ENCODE results near the gene RTTN.

The RTTN gene

GRCh38 chr18:70082430-70082829 lies 123.1 kb downstream of the RTTN start:
- no peak for DNase-seq (ENCODE audit: low spot score)

DNA sequence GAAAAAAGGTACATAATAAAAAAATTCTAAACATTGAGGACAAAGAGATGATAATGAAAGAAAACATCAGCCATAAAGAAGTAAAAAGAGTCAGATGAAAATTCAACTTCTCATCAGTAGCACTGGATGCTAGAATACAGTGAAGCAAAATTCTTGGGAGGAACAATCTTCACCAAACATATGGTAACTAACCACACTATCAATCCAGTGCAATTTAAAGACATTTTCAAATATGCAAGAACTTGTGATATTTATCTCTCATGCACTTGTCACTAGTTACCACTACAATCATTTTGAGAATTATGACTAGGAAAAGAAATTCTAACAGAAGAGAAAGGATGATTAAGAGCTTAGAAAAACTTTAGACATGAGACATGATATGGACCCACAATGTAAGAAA lies 127.4 kb downstream of the RTTN start:
- DNase-seq (ENCODE audit: low spot score): no peak

DNA sequence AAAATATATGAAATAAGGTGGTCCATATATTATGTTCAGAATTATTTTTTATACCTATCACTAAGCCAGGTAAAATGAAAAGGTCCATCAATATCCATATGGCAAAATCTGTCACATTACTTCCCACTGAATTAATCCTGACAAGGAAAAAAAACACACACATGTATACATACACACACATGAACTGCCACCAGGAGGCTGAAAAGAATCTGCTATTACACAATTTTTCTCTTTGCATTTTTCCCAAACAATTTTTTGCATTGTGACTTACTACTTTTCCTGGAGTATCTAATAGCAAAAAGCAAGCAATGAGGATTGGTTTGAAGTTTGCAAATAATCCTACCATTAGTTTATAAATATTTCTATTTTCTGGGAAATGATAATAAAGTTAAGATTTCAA lies 129.6 kb downstream of the RTTN start:
- DNase-seq (ENCODE audit: low spot score): no peak

GRCh38 chr18:70074116-70074515 lies 131.4 kb downstream of the RTTN start:
- DNase-seq (ENCODE audit: low spot score): no peak

GRCh38 chr18:70073432-70073831 lies 132.1 kb downstream of the RTTN start:
- no peak for DNase-seq (ENCODE audit: low spot score)

DNA sequence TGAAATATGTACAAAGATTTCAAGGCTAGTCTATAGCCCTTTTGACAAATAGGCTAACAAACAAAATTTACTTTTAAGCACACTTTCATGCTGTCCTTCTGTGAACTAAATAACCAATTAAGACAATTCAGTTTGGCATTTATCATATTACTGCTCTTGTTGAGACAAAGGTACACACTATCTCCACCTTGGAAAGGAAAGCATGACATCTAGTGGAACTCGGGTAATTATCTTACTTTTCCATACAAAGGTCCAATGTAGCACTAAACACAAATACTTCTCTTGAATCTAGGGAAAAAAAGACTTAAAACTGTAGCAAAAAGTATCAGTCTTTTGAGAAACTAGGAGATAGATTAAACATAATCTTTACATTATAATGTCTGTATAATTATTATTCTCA lies 132.8 kb downstream of the RTTN start:
- DNase-seq (ENCODE audit: low spot score): no peak

- DNase-seq (ENCODE audit: low spot score): no peak
Observed at GRCh38 chr18:70069965-70070364, 135.5 kb downstream of the RTTN start.

DNA sequence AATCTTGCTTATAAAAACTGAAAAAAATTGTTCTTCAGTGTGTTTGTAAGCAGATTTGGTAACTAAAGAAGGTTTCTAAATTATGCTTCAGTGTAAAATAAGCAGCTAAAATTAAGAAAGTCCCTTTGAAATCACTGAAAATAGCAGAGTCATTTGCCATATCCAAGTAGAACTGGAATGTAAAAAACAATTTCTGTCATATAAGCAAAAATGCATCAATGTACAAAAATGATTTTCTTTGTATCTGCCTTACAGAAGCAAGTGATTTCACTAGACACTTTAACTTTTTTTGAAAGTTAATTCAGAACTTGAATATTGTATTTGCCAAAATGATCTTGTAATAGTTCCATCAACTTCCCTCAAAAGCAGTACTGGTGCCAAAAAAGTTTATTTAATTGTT lies 136.1 kb downstream of the RTTN start:
- DNase-seq (ENCODE audit: low spot score): no peak

GRCh38 chr18:70068981-70069380 lies 136.5 kb downstream of the RTTN start:
- DNase-seq (ENCODE audit: low spot score): no peak

- no peak for DNase-seq (ENCODE audit: low spot score)
Observed at GRCh38 chr18:70059684-70060083, 145.8 kb downstream of the RTTN start.

- no peak for DNase-seq (ENCODE audit: low spot score)
Observed at GRCh38 chr18:70058916-70059315, 146.6 kb downstream of the RTTN start.

DNA sequence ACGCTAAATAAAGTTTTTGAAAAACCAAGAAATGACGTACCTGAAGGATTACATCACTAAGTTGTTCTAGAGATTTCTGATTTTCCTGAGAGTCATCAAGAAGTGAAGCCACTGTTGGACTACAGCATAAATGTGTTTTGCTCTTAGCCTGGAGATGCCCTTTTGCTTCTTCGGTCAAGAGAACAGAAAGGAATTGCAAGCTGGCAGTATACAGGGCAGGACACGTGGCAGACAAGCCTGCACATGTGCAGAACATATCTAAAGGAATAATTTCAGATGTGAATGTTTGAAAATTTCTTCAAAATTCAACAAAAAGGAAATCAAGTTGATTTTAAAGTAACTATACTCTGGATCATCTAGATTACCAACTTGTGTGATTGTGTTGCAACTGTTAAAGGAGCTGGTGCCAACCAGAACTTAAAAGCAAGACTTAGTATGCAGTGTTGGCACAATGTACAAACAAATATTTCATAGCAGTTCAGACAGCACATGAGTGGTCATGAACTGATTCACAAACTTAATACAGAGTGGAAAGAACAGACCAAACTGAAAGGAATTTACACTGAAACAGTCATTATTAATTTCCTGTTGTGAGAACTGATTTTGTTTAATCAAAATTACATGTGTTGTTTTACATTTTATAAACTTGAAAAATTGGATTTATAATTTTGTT lies 157.4 kb downstream of the RTTN start:
- DNase-seq (ENCODE audit: low spot score): no peak

DNA sequence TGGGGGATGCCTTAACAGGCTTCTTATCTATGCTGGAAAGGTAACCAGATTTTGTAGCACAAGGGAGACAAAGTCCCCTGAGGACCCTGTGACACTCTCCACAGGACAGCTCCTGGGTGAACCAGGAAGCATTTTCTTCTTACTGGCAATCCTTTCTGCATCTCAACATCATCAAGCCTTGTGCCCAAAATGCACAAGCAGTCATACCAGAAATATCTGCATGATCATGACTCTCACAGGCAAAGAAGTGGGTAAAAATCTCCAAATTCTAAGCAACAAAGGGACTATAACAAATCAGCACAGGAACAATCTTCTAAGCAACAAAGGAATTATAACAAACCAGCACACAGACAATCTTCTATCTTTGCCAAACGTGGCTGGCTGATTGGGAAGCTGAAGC lies 158.7 kb downstream of the RTTN start:
- no peak for DNase-seq (ENCODE audit: low spot score)

GRCh38 chr18:70046207-70046606 lies 159.3 kb downstream of the RTTN start:
- no peak for DNase-seq (ENCODE audit: low spot score)

GRCh38 chr18:70044632-70045031 lies 160.9 kb downstream of the RTTN start:
- DNase-seq (ENCODE audit: low spot score): no peak

GRCh38 chr18:70041459-70042050 lies 163.9 kb downstream of the RTTN start:
- no peak for DNase-seq (ENCODE audit: low spot score)

- no peak for DNase-seq (ENCODE audit: low spot score)
Observed at GRCh38 chr18:70039186-70039585, 166.3 kb downstream of the RTTN start.

- DNase-seq (ENCODE audit: low spot score): no peak
Observed at GRCh38 chr18:70037431-70038061, 167.9 kb downstream of the RTTN start.

DNA sequence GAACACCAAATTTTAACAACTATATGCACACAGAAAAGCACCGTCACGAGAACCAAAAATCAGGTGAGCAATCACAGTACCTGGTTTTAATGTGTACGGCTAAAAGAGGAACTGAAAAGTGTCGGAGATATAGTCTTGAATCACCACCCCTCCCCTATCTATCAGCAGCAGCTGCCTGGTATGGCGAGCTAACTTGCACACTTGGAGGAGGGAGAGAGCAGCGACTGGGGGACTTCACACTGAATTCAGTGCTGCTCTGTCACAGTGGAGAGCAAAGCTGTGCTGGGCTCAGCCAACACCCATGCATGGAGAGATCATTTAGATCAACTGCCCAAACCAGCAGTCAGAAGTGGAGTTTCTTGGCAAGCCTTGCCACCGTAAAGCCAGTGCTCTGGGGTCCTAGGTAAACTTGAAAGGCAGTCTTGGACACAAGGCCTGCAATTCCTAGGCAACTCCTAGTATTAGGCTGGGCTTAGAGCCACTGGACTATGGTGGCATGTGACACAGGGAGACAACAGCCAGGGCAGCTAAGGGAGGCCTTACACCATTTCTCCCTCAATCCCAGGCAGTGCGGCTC lies 168.6 kb downstream of the RTTN start:
- DNase-seq (ENCODE audit: low spot score): no peak

DNA sequence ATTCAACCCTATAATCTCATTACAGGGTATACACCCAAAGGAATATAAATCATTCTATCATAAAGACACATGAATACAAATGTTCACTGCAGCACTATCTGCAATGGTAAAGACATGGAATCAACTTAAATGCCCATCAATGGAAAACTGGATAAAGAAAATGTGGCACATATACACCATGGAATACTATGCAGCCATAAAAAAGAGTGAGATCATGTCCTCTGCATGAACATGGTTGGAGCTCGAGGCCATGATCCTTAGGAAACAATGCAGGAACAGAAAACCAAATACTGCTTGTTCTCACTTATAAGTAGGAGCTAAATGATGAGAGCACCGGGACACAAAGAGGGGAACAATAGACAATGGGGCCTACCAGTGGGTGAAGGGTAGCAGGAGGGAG lies 169.3 kb downstream of the RTTN start:
- no peak for DNase-seq (ENCODE audit: low spot score)

DNA sequence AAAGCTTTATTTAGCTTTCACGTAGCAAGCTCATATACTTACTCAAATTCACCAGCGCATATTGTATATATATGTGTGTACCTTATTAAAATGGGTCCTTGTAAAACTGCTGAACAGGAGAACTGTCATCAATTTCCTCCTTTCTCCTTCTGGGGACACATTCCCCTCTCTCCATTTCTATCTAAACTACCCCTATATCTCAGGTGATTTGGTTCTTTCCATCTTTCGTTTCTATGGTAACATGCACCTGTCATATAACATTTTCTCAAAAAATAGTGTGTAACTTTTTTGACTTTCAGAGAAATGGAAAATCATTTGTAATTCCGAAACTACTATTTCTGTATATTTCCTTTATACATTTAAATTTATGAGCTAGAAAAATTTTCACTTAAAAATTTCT lies 174.3 kb downstream of the RTTN start:
- DNase-seq (ENCODE audit: low spot score): no peak

DNA sequence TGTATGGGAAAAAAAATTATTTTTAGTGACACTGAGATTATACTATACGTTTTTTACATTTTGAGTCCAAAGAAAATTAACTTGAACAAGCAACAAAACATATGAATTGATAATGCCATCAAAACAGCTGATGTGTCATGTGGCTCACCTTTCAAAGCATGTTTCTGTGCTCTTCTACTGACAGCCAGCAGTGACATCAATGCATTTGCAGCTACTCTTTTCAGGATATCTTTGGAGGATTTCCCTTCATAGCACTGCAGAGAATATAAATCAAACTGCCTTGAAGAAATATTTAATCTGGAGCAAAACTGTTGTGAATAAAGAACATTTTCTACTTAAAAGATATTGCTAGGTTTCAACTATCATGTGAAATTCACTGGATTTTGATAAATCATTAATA lies 174.8 kb downstream of the RTTN start:
- DNase-seq (ENCODE audit: low spot score): no peak

GRCh38 chr18:70029163-70029562 lies 176.3 kb downstream of the RTTN start:
- no peak for DNase-seq (ENCODE audit: low spot score)
